HG03442 (cell line): ENCODE data around the gene ADAMTS14.

Source experiments
- ATAC-seq: cut with Tn5 transposase; IDR thresholded peaks from one replicate; pipeline ENCODE4 v1.9.1; 2021; ENCODE audit warnings: mild to moderate bottlenecking, moderate library complexity; ENCODE audit not compliant: unreplicated experiment

ADAMTS14 gene

GRCh38 chr10:70747192-70747965 lies 75.1 kb downstream of the ADAMTS14 start:
- ATAC-seq, result no peak

- no peak for ATAC-seq
Observed at GRCh38 chr10:70748305-70748704, 76.0 kb downstream of the ADAMTS14 start.

GRCh38 chr10:70748801-70749573 lies 76.7 kb downstream of the ADAMTS14 start:
- no peak for ATAC-seq

- no peak for ATAC-seq
Observed at GRCh38 chr10:70749756-70750155, 77.5 kb downstream of the ADAMTS14 start.

- ATAC-seq, result no peak
Observed at GRCh38 chr10:70750156-70750703, 77.9 kb downstream of the ADAMTS14 start.

- no peak for ATAC-seq
Observed at GRCh38 chr10:70751356-70751755, 79.0 kb downstream of the ADAMTS14 start.

- no peak for ATAC-seq
Observed at GRCh38 chr10:70751991-70752390, 79.7 kb downstream of the ADAMTS14 start.

GRCh38 chr10:70752571-70752970 lies 80.3 kb downstream of the ADAMTS14 start:
- no peak for ATAC-seq

GRCh38 chr10:70753026-70753663 lies 80.8 kb downstream of the ADAMTS14 start:
- no peak for ATAC-seq

GRCh38 chr10:70753841-70754621 lies 81.7 kb downstream of the ADAMTS14 start:
- ATAC-seq, result no peak

GRCh38 chr10:70756700-70757360 lies 84.5 kb downstream of the ADAMTS14 start:
- no peak for ATAC-seq

- no peak for ATAC-seq
Observed at GRCh38 chr10:70757856-70758255, 85.5 kb downstream of the ADAMTS14 start.

GRCh38 chr10:70758757-70759514 lies 86.6 kb downstream of the ADAMTS14 start:
- no peak for ATAC-seq

GRCh38 chr10:70759781-70760180 lies 87.5 kb downstream of the ADAMTS14 start:
- no peak for ATAC-seq

- ATAC-seq, result no peak
Observed at GRCh38 chr10:70760271-70760787, 88.0 kb downstream of the ADAMTS14 start.

GRCh38 chr10:70761031-70761601 lies 88.8 kb downstream of the ADAMTS14 start:
- ATAC-seq, result no peak

GRCh38 chr10:70761727-70762350 lies 89.5 kb downstream of the ADAMTS14 start:
- ATAC-seq, result no peak

GRCh38 chr10:70762441-70763175 lies 90.3 kb downstream of the ADAMTS14 start:
- no peak for ATAC-seq
